IPS-18c (cell line): ENCODE data around the gene TMEM233.
"Not testable (repeated sequence)": the region's sequence is repeated elsewhere in the genome, so short reads cannot be mapped to it uniquely, and the experiment has no call there.

Experiments used
- H3K4me3 ChIP-seq: 2 replicates; pipeline ENCODE4 v1.7.0; 2013; ENCODE audit warnings: low read depth, mild to moderate bottlenecking, low read length, moderate library complexity; ENCODE audit not compliant: insufficient read depth
- H3K9me3 ChIP-seq: one replicate; pipeline ENCODE4 v1.6.1; 2013; ENCODE audit warnings: mild to moderate bottlenecking, low read length, moderate library complexity; ENCODE audit not compliant: control insufficient read depth, insufficient read depth

The TMEM233 gene

DNA sequence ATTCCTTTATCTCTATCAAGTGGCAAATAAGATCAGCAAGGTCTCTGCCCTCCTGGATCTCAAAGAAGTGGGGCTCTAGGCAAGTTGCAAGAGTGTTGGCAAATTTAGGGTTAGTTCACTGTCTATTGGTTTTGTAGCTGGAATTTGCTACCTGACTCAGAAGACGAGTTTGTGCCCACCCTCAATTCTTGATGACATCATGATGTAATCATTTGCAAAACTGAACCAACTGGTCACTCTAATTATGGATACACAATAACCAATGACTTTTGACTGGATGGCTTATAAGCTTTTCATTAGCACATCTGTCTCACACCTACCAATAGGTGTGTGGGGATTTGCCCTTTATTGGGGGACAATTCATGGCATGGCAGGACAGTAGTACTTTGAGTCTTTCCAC lies 4.6 kb downstream of the TMEM233 start:
- no peak overlapping the region for H3K4me3 ChIP-seq

DNA sequence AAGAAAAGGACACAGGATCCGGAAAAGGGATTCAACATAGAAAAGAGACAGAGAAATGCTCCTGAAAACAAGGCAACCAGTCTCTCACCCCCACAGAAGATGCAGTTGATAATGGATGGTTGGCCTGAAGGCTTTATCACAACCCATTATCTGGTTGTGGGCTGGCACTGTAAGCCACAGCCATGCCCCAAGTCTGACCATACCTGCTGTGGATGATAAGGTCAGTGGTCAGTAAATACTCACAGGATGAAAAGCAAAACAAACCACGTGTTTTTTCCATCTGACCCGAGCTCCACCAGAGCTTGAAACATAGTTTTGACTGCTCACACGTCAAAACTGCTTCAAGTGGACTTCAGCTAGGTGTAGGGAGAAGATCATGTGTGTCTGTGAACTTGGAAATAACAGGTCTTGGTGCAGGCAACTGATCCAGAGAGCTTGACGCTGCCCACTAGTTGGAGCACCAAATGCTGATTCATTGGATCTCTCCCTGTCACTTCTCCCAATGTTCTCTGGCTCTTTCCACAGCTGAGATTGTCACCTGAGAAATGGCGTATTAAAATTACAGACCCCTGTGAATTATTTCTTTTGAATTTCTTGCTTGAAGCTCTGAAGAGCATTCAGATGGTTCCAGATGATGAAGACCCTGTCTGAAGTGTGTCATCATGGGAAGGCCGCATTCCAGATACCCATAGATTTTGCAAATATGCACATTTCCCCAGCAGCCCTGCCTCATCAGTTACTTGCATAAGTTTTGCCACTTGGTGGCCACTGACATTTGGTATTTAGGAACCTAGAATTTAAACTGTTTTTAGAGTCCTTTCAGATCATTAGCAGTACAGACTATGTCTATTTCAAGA lies 8.5 kb downstream of the TMEM233 start:
- no peak overlapping the region for H3K4me3 ChIP-seq
- H3K9me3 ChIP-seq = no peaks in the 10 kb centered on the region

More for the DNA sequence above, 4.6 kb downstream of the TMEM233 start:
- no peaks in the 10 kb centered on the region for H3K9me3 ChIP-seq

DNA sequence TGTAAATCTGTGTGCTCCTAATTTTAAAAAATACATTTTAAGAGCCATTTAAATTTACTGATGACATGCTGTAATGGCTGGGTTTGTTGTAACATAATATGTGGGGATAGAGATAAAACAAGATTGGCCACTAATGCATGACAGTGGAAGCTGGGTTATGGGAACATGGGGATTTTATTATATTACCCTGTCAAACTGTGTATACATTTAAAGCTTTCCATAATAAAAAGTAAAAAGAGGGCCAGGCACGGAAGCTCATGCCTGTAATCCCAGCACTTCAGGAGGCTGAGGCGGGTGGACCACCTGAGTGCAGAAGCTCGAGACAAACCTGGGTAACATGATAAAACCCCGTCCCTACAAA lies 9.1 kb downstream of the TMEM233 start:
- Histone ChIP-seq H3K4me3 (no peak overlapping the region), H3K9me3 (no peaks in the 10 kb centered on the region)

DNA sequence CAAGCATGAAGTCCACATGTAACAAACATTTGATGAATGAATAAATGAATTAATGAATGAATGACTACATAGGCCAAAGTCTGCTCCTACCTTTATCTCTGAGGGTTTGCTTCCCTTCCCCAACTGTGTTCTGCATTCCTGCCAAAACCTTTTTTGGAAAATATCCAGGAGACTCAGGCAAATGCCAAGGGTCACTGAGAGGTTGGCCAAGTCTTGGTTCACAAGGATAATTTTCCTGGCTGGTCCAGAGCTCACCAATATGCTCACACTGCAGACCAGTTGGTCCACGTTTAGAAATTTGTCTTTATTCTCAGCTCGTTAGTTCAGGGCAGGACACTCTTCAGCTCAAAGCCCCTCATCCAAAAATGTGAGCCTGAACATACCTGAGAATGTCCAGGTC lies 10.2 kb downstream of the TMEM233 start:
- Histone ChIP-seq H3K4me3 (no peak overlapping the region), H3K9me3 (no peaks in the 10 kb centered on the region)

DNA sequence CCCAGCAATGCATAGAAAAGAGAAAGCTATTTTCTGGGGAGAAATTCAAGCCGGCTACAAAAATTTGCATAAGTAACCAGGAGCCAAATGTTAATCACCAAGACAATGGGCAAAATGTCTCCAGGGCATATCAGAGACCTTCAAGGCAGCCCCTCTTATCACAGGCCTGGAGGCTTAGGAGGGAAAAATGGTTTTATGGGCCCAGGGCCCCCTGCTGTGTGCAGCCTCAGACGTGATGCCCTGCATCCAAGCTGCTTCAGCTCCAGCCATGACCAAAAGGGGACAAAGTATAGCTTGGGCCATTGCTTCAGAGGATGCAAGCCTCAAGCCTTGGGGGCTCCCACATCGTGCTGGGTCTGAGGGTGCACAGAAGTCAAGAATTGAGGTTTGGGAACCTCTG lies 15.8 kb downstream of the TMEM233 start:
- no peak overlapping the region for H3K4me3 ChIP-seq
- H3K9me3 ChIP-seq = peaks cover 7% of the 10 kb centered on the region

DNA sequence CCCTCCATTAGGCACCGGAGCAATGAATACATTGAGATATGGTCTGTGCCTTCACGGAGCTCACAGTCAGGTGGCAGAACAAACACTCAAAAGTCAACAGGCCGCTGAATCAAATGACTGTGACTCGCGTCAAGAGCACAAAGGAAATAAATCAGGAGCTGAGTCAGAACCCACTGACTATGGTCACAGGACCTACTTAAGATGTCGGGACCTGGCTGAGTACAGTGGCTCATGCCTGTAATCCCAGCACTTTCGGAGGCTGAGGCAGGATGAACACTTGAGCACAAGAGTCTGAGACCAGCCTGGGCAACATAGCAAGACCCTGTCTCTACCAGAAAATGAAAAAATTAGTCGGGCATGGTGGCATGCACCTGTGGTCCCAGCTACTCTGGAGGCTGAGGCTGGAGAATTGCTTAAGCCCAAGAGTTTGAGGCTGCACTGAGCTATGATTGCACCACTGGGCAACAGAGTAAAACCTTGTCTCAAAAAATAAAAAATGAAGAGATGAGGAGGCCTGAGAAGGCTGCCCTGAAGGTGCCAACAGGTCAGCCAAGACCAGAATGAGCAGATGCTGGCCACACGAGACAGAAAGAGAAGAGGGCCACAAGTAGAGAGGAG lies 19.9 kb downstream of the TMEM233 start:
- H3K9me3 ChIP-seq = peaks cover 9% of the 10 kb centered on the region
- no peak overlapping the region for H3K4me3 ChIP-seq

DNA sequence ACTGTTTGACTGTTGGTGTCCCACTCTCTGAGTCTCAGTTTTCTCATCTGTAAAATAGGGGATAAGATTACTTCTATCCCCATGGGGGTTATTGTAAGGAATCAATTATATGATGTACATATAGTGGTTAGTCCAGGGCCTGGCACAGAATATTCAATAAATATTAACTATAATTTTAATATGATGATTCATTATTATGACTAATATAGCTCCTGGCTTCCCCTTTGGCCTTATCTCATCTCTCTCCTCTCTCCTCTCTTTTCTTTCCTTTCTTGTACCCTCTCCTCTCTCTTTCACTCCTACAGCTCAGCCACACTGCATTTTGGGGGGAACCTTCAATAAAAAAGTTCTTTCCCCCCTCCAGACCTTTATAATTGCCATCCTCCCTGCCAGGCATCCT lies 21.1 kb downstream of the TMEM233 start:
- Histone ChIP-seq H3K4me3 (no peak overlapping the region), H3K9me3 (peaks cover 13% of the 10 kb centered on the region)

DNA sequence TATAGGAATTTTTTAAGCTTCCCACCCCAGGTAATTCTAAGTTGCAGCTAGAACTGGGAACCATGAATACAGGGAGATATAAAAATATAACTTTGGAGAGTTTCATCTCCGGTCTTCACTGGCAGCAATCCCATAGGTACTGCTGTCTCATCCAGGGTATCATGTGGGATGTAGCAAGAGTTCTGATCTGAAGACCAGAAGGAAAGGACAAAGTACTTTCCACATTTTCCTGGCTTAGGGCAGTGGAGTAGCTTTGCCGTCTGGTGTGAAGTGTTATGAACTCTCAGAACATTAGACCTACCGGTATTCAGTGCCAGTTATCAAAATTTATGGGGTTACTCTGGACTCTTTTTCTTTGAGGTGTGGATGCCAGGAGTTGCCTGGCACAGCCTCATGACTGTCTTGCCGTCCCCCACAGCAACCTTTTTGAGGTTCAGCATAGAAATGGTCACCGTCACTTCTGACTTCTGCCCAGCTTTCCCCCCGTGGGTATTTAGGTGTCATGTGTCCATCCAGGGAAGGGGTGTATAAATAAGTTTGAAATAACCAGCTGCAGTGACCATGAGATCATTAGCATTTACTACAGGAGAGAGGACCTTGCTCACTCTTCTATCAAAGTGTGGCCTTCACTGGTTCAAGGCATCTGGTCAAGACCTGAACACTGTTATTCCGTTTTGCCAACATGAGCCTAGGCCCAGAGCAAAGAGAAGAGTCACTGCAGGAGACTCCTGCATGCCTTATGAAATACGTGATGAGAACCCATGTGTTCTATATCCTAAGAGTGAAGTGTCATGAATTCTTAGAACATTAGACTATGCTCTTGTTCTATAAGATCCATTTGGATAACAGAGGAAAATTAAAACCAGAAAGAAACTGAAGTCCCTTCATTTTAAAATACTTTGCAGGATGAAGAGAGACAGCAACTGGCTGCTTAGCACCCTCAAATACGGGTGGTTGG lies 22.2 kb downstream of the TMEM233 start:
- Histone ChIP-seq H3K4me3 (no peak overlapping the region), H3K9me3 (peaks cover 7% of the 10 kb centered on the region)

DNA sequence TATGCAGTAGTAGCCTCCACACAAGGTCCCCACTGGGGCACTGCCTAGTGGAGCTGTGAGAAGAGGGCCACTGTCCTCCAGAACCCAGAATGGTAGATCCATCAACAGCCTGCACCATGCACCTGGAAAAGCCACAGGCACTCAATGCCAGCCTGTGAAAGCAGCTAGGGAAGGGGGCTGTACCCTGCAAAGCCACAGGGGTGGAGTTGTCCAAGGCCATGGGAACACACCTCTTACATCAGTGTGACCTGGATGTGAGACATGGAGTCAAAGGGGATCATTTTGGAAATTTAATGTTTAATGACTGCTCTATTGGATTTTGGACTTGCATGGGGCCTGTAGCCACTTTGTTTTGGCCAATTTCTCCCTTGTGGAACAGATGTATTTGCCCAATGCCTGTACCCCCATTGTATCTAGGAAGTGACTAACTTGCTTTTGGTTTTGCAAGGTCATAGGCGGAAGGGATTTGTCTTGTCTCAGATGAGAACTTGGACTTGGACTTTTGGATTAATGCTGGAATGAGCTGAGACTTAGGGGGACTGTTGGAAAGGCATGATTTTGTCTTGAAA lies 24.8 kb downstream of the TMEM233 start:
- H3K9me3 ChIP-seq, H3K4me3 ChIP-seq: not testable (repeated sequence)

DNA sequence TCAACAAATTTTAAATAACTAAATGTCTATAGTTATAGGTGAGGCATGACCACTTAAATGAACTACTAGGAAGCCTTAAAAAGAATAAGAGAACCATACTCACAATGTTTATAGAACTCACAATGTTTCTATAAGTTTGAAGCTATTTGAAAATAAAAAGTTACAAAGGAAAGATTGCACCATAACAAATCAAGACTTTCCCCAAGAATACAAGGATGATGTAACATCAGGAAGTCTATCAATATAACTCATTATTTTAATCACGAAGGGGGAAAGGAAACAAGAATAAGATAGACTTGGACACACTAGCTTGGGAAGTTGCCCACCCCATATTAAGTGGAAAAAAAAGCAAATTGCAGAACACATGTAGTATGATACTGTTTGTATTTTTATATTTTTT lies 26.9 kb downstream of the TMEM233 start:
- H3K4me3 ChIP-seq = no peak overlapping the region

DNA sequence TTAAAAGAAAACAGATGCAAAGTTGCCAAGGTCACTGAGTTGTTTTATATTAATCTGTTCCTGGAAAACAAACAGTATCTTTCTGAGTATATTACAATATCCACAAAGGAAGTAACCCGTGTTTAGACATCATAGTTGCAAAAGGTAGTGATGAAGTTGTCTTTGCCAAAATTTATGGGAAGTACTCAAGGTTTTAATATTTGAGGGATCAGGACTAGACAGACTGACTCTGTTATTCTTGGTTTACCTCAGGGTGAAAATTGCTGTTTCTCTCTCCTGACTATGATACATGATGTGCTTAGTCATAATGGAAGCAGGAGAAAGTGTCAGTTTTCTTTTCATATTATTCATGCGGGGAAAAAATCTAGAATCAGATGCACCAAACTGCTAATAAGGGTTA lies 28.3 kb downstream of the TMEM233 start:
- peaks cover 7% of the 10 kb centered on the region for H3K9me3 ChIP-seq
- no peak overlapping the region for H3K4me3 ChIP-seq

More for the DNA sequence above, 26.9 kb downstream of the TMEM233 start:
- H3K9me3 ChIP-seq = peaks cover 7% of the 10 kb centered on the region

DNA sequence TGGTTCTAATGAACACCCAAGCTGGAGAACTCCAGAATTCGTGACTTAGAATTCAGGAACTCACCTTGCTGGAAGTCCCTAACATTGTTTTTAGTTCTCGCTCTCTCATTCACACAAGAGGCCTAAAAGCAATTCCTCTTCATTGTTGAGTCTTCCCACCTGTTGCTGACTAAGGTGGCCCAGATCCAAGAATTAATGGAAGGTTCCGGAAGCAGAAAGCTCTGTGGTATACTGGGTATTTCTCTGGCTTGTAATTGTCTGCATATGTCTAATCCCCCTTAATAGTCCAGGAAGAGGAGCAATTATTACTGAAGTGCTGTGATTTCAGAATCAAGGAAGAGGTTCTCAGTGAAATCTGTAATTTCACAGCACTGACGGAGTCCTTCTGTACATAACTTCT lies 31.4 kb downstream of the TMEM233 start:
- Histone ChIP-seq H3K9me3 (no peaks in the 10 kb centered on the region), H3K4me3 (no peak overlapping the region)

DNA sequence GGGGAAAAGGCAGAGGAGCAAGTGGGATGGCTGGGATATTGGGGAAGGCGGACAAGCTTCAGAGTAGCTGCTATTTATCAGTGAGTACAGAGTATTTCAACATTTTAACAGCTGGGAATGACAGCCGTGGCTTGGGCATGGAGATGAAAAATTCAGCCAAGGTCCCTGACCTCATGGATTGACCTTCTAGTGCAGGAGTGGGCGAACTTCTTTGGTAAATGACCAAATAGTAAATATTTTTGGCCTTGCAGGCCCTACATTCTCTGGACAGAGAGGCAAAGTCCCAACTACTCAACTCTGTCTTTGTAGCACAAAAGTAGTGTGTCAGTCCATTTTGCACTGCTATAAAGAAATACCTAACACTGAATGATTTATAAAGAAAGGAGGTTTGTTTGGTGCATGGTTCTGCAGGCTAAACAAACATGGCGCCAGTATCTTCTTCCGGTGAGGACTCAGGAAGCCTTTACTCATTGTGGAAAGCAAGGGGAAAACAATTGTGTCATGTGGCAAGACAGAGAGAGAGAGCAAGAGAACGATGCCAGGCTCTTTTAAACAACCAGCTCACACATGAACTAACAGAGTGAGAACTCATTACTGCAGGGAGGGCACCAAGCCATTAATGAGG lies 33.6 kb downstream of the TMEM233 start:
- Histone ChIP-seq H3K4me3 (no peak overlapping the region), H3K9me3 (no peaks in the 10 kb centered on the region)

DNA sequence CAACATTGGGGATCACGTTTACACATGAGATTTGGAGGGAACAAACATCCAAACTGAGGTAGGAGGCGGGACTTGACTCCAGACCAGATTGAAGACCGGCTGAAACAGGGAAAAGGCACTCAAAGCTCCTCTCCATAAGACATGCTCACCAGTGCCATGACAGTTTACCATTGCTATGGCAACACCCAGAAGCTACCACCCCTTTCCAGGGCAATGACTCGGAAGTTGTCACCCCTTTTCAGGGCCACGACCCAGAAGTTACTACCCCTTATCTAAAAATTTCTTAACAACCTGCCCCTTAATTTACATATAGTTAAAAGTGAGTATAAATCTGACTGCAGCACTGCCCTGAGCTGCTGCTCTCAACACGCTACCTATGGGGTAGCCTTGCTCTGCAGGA lies 34.1 kb downstream of the TMEM233 start:
- H3K4me3 ChIP-seq = no peak overlapping the region
- no peaks in the 10 kb centered on the region for H3K9me3 ChIP-seq

DNA sequence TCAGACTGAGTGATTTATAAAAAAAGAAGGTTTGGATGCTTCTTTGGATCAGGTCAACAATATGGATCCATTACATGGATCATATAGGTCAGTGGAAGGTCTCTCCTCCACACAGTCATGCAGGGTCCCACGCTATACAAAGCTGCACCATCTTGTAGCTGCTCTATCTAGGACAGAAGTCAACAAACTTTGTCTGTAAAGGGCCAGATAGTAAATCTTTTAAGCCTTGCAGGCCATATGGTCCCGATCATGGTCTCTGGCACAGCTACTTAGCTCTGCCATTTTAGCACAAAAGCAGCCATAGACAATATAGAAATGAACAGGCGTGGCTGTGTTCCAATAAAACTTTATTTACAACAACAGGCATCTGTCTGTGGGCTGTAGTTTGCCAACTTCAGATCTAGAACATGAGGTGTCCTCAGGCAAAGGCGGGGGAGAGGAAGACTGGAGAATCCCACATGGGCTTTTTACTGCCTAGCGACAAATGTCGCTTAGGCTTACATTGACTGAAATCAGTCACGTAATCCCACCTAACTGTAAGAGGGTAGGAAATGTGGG lies 36.7 kb downstream of the TMEM233 start:
- H3K9me3 ChIP-seq = no peaks in the 10 kb centered on the region

DNA sequence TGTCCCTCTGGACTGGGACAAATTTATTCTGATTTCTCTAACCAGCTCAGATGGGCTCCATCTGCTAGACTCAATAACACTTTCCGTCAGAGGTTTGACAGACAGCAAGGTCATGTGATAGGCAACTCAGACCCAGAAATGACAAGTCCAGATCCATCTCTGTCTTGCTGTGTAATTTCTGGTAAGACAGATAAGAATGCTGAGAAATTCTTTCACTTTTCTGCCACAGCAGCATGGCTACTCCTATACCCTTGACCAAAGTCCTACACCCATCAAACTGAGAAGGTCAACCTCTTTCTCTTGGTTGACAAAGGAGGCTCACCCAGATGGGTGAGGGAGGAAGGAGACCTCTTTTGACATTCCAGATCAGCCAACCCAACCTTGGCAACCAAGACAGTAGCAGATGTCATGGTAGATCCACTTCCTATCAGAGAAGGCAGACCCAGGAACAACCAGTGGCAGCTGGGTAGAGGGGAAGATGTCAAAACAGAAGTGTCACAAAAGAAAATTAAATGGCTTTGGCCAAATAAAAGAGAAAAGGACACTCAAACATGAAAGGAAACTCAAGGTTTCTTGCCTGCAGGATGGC lies 37.5 kb downstream of the TMEM233 start:
- Histone ChIP-seq H3K4me3 (no peak overlapping the region), H3K9me3 (no peaks in the 10 kb centered on the region)

More for the DNA sequence above, 36.7 kb downstream of the TMEM233 start:
- no peak overlapping the region for H3K4me3 ChIP-seq
